GM19025 (cell line): ENCODE measurements around the gene SCAMP2.
"Not testable (repeated sequence)": the region's sequence is repeated elsewhere in the genome, so short reads cannot be mapped to it uniquely, and the experiment has no call there.

Experiments
- ATAC-seq: cut with Tn5 transposase; IDR thresholded peaks from one replicate; pipeline ENCODE4 v1.9.1; 2021; ENCODE audit warnings: mild to moderate bottlenecking, low read depth, moderate library complexity; ENCODE audit not compliant: unreplicated experiment

The SCAMP2 gene

DNA sequence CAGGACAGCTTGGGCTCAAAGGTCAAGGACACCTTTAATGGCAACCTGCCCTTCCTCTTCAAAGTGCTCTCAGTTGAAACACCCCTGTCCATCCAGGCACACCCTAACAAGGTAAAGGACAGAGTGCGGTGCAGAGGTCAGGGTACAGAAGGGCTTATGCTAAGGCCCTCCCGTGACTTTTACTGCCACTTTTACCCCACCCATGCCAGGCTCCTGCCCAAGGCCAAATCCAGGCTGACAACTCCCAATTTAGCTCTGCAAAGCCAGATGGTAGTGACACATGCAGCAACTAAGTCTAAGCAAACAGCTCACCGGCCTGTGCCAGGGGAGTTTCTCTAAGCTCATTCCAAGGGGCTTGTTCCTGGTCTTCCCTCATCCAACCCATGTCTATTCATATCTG is 18.3 kb upstream of the SCAMP2 start:
- no peak for ATAC-seq

DNA sequence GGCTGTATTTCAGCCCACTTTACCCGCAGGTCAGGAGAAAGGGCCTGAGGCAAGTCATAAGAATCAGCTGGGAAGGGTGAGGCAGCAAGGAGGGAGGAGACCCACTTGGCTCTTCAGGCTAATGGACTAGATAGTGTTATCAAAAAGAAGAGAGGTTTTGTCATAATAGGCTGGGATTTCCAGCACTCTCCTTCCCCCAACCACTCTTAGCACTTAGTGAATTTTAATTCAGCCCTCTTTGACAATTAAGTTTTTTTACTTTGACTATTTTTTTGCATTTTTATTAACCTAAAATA is 17.4 kb upstream of the SCAMP2 start:
- ATAC-seq = no peak

DNA sequence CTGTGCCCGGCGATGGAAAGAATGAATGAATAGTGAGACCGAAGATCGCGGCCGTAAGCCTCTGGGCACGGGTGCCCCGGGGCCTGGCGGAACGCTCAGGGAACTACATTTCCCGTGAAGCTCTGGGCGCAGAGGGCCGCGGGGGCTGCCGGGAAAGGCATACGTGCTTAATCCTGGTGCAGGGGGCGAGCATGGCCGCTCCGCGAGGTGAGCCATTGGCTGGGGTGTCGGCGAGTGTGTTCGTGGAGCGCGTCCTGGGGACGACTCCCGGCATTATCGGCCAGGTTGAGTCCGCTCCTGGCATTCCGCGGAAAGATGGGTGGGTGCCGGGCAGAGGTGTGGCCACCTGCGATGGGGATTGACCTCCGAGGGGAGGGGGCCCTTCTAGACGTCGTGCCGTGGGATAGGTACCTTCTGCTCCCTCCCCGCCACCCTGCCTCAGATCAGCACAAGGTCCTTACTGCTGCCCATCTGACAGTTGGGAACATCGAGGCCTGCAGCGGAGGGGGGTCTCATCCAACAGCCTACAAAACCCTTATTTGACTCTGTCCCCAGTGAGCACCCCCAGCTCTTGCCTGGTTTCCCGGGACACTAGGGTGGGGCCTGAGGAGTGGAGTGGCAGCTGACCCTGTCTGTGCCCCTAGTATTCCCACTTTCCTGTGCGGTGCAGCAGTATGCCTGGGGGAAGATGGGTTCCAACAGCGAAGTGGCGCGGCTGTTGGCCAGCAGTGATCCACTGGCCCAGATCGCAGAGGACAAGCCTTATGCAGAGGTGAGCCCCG is 16.9 kb upstream of the SCAMP2 start, which contains the start of gene MPI:
Gene MPI (plus strand): TSS at position 160 of the 782 bp plus-strand sequence. CDS start 32 bp downstream, at position 192.
- ATAC-seq = peak; percentile 97

DNA sequence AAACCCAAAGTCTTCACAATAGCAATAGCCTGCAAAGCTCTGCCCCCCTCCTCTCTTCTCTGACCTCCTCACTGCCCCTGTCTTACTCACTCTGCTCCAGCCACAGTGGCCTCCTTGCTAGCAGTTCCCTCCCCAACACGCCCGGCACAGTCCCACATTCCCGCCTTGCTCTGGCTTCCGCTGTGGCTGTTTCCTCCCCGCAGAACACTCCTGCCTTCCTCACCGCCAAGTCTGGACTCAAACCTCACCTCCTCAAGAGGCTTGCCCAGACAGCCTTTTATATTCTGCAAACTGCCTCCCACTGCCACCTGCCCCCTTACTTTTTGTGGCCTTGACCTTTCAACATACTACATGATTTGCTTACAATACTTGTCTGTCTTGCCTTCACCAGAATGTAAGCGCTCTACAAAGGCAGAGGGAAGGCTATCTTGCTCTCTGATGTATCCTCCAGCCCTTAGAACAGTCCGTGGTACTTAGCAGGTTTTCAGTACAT is 16.3 kb upstream of the SCAMP2 start:
- peak; percentile 19 for ATAC-seq

DNA sequence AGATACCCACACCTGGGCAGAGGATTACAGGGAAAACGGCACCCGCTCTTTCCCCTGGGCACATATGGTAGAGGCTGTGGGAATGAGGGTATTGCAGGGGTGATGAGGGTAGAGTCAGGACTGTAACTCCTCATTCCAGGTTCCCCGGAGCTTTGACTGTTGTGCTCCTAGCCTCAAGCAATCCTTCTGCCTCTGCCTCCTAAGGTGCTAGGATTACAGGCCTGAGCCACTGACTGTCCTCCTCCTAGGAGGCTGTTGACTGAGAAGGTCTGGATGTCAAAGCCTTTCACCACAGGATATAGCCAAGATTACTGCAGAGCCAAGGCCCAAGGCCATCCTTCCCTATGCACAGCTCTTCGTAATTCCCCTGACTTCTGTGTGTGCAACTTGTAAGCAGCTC is 15.6 kb upstream of the SCAMP2 start:
- ATAC-seq = no peak

DNA sequence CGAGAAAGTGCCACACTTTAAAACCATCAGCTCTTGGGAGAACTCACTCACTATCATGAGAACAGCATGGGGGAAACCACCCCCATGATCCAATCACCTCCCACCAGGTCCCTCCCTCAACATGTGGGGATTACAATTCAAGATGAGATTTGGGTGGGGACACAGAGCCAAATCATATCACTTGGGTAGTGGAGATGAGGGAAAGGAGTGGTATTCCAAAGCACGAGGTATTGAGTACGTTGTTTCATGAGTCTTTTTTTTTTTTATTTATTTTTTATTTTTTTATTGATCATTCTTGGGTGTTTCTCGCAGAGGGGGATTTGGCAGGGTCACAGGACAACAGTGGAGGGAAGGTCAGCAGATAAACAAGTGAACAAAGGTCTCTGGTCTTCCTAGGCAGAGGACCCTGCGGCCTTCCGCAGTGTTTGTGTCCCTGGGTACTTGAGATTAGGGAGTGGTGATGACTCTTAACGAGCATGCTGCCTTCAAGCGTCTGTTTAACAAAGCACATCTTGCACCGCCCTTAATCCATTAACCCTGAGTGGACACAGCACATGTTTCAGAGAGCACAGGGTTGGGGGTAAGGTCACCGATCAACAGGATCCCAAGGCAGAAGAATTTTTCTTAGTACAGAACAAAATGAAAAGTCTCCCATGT is 14.5 kb upstream of the SCAMP2 start:
- not testable (repeated sequence) for ATAC-seq

DNA sequence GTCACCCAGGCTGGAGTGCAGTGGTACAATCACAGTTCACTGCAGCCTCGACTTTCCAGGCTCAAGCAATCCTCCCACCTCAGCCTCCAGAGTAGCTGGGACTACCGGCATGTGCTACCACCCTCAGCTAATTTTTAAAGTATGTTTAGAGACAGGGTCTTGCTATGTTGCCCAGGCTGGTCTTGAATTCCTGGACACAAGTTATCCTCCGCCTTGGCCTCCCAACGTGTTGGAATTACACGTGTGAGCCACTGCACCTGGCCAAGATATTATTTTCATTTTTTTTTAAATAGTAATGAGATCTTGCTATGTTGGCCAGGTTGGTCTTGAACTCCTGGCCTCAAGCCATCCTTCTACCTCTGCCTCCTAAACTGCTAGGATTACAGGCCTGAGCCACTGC is 12.3 kb upstream of the SCAMP2 start:
- ATAC-seq = no peak

DNA sequence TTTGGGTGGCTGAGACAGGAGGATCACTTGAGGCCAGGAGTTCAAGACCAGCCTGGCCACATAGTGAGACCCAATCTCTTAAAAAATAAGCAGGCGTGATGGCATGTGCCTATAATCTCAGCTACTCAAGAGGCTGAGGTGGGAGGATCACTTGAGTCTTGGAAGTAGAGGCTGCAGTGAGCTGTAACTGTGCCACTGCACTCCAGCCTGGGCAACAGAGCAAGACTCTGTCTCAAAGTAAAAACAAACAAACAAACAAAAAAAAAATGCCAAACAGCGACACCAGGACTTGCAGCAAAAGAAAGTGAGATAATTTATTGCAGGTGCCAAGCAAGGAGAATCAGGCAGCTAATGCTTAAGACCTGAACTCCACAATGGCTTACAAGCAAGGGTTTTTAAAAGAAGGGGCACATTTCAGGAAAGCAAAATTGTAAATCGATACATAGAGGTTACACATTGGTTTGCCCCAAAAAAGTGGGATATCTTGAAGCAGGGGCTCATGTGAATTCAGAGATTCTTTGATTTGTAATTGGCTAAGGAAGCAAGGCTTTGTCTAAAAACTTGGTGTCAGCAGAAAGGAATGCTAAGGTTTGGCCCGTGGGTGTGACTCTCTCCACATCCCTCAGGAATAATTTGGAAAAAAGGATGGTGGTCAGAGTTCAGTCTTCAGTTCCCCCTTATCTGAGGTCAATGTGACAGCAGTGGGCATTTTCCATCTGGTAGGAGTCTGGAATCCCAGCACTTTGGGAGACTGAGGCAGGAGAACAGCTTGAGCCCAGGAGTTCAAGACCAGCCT is 11.5 kb upstream of the SCAMP2 start:
- ATAC-seq = no peak

DNA sequence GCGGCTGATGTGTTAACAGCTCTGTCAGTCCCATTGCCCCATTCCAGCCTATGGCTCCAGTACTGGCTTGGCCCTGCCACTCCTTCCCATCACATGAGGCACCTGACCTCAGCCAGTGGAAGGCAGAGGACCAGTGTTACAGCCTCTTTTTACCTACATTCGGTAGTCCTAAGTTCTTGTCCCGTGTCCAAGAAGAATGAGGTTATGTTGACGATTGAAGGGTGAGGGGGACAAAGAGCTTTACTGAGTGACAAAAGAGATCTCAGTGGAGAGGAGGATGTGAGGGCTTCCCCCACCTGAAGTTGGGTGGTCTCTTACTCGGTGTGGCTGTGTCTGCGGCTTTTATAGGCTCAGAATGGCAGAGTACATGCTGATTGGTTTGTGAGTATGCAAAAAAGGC is 9.4 kb upstream of the SCAMP2 start:
- no peak for ATAC-seq

DNA sequence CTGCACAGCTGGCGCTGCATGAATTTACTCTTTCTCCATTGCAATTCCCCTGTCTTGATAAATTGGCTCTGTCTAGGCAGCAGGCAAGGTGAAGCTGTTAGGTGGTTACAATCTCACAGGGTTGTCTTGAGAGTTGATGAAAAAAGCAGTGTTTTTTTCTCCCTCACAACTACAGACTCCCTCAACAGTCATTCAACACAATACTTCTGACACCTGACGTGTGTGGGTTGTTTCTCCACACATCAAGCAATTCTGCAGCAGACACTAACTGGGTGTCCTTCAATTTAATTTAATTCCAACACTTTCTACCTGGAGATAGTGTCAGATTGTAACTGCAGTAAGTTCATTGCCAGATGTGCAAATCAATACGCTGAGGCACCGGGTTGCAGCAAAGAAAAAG is 5.1 kb upstream of the SCAMP2 start:
- ATAC-seq = no peak

DNA sequence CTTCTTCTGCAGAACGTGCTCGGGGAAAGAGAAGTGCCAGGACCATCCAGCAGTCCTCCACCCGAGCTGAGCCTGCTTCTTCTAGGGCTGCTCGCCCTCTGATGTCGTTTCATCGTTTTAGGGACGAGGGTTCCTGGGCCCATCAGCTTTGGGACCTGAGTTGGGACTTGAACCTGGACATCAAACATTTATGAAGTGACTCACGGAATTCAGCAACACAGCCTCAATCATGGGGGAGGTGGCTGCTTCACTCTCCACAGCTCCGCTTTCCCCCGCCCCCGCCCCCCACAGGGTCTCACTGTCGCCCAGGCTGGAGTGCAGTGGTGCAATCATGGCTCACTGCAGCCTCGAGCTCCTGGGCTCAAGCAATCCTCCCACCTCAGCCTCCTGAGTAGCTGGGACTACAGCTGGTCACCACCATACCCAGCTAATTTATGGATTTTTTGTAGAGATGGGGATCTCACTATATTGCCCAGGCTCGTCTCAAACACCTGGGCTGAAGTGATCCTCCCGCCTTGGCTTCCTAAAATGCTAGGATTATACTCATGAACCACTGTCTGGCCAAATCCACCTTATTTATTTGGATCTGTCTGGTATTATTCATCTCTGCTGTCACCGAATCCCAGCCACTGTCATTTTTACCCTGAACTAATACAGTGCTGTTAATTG is 725 bp upstream of the SCAMP2 start:
- ATAC-seq = no peak

DNA sequence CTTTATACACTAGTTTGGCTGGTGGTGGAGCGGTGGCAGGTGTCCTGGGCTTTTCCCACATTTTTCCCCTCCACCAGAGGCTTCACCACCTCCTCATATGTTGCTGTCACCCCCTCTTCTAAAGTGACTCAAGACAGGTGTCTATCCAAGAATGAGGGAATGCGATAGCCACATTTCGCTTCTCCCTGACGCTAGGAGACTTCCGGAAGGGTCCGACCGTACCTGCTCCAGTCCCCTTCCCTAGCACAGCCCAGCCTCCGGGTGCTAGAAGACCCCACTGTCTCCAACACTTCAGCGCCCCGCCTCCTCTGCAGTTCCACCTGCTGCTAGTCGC is 496 bp downstream of the SCAMP2 start:
- no peak for ATAC-seq

DNA sequence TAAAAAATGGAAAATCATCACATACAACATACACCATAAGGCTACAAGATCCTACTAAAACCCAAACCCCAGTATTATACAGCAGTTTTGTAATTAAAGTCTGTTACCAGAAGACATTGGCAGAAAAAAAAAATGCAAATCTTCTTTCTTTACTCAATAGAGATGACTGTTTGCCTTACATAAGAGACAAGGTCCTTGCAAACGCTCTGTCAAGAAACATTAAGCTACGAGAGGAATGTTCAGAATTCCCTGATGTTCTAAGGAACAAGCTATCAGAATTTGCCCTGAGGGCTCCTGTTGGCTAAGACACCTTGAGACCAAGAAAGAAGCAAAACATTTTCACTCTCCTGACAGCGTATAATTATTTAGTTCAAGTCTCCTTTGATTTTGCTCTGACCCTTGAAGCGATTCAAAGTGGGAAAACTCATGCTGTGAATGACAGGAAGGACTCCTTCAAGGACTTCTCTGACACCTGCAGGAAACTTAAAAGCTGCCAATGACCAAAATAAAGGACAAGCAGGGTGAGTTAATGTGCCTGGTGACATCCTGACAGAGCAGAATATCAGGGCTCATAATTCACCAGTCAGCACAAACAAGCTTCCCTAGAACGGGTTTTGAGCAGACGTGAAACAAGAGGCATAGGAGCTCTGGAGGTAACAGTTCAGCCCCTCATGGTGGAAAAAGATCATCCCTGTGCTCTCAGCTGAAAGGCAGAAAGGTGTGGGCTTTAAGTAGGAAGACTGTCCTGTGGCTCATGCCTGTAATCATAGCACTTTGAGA is 2.5 kb downstream of the SCAMP2 start:
- no peak for ATAC-seq

DNA sequence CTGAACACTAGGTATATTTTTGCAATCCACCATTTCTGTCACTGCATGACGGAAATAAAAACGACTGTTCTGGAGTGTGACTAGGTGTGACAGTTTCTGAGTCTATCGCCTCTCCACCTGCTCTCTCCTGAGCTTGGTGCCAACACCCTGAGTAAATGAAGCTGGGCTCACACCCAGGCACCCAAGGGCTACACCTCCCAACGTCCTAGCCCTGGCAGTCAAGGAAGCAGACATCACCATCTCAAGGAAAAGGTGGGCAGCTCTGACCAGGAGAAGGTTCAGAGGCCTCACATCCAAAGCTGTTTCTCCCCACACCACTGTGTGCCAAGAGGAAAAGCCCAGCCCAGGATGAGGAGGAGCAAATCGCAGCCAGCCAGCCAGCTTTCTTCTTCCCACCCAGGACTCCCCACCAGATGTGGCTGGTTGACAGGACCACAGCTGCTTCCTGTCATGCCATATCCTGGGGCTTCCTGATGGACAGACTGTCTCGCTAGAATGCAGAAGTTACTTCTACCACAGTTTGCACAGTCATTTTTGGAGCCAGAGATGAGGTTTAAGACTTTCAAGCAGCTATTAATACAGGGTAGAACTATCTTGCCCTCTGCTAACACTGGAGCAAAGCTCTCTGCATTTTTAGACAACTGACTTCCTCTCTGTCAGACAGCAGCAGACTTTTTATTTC is 3.3 kb downstream of the SCAMP2 start:
- ATAC-seq = peak; percentile 41

DNA sequence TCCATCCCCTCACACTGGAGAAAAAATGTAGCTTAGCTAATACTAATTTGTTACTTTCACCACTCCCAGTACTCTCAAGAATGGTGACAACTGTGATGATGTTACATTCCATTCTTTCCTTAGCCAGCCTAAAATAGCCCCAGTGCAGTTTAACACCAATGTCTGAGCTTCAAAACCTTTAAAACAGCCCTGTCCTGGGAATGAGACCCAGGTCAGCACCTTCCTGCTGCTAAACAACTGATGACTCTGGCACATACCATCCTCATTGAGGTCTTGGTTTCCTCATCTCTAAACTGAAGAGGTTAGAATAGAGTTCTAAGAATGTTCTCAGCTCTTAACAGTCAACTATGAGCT is 3.8 kb downstream of the SCAMP2 start:
- ATAC-seq = no peak

DNA sequence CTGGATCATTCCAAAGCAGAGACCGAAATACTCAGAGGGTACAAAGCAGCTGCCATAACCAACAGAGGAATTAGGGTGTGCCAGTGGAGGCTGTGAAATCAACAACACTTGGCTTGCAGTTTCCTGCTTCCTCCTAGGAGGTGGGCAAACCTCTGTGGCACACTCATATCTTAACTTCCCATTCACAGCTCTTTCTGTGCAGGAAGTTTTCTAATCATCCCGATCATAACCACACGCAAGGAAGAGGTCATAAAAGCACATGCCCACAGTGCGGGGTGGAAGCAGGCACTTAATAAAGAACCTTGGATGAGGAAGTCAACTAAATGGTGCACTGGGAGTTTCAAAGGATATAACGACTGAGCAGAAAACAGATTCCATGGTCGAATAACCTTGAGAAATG is 5.1 kb downstream of the SCAMP2 start:
- ATAC-seq = no peak

DNA sequence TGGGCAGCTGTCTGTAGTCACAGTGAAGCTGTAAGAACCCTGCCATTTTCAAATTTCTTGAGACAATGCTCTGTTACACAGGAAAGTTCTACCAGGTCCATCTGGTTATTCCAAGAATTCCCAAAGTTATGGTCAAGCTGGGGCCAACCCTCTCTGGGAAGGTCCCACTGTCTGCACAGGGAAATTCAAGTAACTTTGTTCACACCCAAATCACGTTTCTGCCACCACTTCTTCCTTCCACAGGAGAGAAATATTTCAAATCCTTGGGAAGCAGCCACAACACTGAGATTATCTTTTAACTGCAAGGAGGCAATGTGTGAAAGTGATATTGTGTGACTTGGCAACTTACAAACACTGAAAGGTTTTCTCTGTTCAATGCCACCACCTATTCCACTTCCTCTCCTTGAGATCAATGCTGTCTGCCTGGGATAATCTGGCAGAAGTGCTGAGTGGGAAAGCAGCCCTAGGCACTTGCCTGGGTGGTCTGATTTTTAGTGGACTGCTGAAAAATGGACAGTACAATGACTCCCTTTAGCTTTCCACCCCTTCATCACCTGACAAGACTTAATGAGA is 5.6 kb downstream of the SCAMP2 start:
- ATAC-seq = no peak

DNA sequence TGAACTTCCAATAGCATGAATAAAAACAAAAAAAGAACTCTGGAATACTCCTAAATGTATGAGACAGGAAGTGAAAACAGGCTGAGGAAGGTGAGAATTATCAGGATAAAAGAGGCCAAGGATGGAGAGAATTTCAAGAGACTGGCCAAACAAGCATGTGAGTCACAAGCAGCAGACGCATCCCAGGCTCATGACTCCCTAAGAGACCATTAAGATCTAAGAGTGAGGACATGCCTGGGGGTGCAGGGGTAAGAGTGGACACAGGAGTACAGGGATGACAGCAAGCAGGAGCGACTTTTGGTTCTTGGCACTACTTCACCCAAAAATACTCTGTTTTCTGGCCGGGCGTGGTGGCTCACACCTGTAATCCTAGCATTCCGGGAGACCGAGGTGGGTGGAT is 7.1 kb downstream of the SCAMP2 start:
- ATAC-seq = no peak

DNA sequence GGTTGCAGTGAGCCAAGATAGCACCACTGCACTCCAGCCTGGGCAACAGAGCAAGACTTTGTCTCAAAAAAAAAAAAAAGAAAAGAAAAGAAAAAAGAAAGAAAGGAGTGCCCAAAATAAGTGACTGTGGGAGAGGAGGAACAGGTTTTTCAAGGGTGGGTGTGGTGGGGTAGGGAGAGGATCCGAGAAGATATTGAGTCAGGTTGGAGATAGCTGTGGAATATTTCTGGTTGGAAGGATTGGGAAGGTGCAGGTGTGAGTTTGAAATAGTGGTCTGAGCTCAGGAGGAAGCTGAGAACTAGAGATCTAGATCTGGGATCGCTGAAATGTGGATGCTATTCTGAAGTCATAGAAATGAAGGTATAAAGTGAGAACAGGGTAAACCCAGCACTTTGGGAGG is 7.8 kb downstream of the SCAMP2 start:
- no peak for ATAC-seq
